GM21381 (cell line): ENCODE results near the gene CCDC157.
A peak's percentile ranks its signal among the peaks of the same experiment; 100 is the strongest.

Experiments
- ATAC-seq: cut with Tn5 transposase; IDR thresholded peaks from one replicate; pipeline ENCODE4 v1.9.1; 2021; ENCODE audit warnings: mild to moderate bottlenecking, moderate library complexity; ENCODE audit not compliant: unreplicated experiment

The CCDC157 gene

GRCh38 chr22:30356449-30357235, at the start of gene CCDC157, which contains the start of gene SF3A1:
TSS of gene CCDC157 (plus strand) at chr22:30357007. CDS start at chr22:30366001, 8,994 bp downstream.
TSS of gene SF3A1 (minus strand) at chr22:30356894. CDS start at chr22:30356792, 102 bp downstream.
- ATAC-seq: peak; percentile 91

- no peak for ATAC-seq
These were observed 49.7 kb upstream of the CCDC157 start for GRCh38 chr22:30307041-30307574.

- ATAC-seq: no peak
These were observed 48.7 kb upstream of the CCDC157 start for GRCh38 chr22:30308093-30308492.

GRCh38 chr22:30308518-30309230, 48.1 kb upstream of the CCDC157 start:
- ATAC-seq: no peak

GRCh38 chr22:30309951-30310741, 46.7 kb upstream of the CCDC157 start:
- ATAC-seq: no peak

- ATAC-seq: no peak
These were observed 45.7 kb upstream of the CCDC157 start for GRCh38 chr22:30310881-30311771.

- no peak for ATAC-seq
These were observed 44.8 kb upstream of the CCDC157 start for GRCh38 chr22:30312053-30312452.

- no peak for ATAC-seq
These were observed 43.1 kb upstream of the CCDC157 start for GRCh38 chr22:30313527-30314363.

- ATAC-seq: no peak
These were observed 41.9 kb upstream of the CCDC157 start for GRCh38 chr22:30314915-30315314.

GRCh38 chr22:30315962-30316576, 40.7 kb upstream of the CCDC157 start:
- no peak for ATAC-seq

- no peak for ATAC-seq
These were observed 39.0 kb upstream of the CCDC157 start for GRCh38 chr22:30317778-30318177.

- ATAC-seq: no peak
These were observed 37.9 kb upstream of the CCDC157 start for GRCh38 chr22:30318799-30319419.

GRCh38 chr22:30320021-30320556, 36.7 kb upstream of the CCDC157 start:
- no peak for ATAC-seq

- ATAC-seq: no peak
These were observed 35.3 kb upstream of the CCDC157 start for GRCh38 chr22:30321461-30321860.

GRCh38 chr22:30323246-30323645, 33.6 kb upstream of the CCDC157 start:
- no peak for ATAC-seq

- no peak for ATAC-seq
These were observed 32.6 kb upstream of the CCDC157 start for GRCh38 chr22:30324014-30324730.

GRCh38 chr22:30325065-30325720, 31.6 kb upstream of the CCDC157 start:
- no peak for ATAC-seq
